HG03460 (cell line): Measurements from ENCODE around the gene RSBN1L.
"Not testable (repeated sequence)": the region's sequence is repeated elsewhere in the genome, so short reads cannot be mapped to it uniquely, and the experiment has no call there.

Experiments used
- ATAC-seq: cut with Tn5 transposase; IDR thresholded peaks from one replicate; pipeline ENCODE4 v1.9.1; 2021; ENCODE audit not compliant: unreplicated experiment

RSBN1L gene

DNA sequence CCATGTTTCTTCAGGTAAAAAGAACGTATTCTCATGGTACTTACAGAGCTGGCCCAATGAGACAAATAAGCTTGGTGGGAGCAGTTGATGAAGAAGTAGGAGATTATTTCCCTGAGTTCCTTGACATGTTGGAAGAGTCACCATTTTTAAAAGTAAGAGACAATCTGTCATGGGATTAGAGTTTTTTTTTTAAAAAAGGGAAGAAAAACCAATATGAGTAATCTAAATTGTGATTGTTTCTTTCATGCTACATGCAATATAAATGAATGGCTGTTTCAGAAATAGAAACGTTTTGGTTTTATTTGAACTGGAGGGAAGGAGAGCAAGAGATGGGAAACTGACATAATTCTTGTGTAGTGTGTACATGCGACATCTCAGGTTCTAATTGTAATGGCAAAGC lies 69.2 kb downstream of the RSBN1L start:
- ATAC-seq = no peak

DNA sequence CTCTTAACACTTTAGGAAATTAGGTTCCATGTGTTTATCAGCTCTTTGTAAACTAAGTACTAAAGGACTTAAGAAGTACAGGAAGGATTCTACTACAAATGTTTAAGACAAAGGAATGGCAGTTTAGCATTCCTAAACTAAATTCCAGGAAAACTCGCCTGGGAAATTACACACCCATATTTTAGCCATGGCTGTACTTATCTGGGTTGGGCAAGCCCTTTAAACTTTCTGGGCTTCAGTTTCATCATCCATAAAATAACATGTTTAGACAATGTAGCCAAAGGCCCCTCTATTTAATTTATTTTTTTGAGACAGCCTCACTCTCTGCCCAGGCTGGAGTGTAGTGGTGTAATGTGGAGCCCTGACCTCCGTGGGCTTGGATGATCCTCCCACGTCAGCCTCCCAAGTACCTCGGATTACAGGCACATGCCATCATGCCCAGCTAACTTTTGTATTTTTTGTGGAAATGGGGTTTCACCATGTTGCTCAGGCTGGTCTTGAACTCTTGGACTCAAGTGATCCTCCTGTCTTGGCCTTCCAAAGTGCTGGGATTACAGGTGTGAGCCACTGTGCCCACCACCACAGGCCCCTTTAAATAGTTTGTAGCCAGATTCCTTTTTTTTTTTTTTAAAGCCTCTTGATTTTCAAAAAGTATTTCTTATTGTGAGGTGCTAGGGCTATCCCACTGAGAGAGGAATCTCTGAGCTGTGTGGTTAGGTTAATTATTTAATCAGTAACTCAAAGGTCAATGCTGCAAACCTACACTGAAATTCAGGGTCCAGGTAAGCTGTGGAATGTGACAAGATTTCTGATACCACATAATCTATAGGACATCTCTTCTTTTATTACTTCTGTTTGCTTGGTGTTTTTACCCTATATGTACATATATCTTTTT lies 69.9 kb downstream of the RSBN1L start:
- ATAC-seq = no peak

DNA sequence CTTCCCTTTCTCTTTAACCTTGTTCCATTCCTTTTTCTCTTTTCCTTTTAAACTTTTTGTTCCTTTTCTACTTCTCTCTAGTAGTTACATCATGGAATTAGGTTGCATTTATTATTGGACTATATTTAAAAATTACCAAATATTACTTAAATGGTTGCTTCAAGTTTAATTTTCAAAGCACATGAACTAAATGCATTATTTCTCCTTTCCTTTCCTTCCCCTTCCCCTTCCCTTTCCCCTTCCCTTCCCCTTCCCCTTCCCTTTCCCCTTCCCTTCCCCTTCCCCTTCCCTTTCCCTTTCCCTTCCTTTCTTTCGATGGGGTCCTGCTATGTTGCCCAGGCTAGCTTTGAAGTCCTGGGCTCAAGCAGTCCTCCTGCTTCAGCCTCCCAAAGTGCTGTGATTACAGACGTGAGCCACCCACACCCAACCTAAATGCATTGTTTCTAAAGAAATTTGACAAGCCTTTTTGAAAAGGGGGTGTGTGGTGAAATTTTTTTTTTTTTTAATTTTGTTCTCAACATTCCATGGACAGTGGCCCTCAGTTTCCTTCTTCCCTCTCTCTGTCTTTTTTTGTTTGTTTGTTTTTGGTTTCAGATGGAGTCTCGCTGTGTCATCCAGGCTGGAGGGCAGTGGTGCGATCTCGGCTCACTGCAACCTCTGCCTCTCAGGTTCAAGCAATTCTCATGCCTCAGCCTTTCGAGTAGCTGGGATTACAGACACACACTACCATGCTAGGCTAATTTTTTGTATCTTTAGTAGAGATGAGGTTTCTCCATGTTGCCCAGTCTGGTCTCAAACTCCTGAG lies 70.7 kb downstream of the RSBN1L start:
- ATAC-seq = no peak

DNA sequence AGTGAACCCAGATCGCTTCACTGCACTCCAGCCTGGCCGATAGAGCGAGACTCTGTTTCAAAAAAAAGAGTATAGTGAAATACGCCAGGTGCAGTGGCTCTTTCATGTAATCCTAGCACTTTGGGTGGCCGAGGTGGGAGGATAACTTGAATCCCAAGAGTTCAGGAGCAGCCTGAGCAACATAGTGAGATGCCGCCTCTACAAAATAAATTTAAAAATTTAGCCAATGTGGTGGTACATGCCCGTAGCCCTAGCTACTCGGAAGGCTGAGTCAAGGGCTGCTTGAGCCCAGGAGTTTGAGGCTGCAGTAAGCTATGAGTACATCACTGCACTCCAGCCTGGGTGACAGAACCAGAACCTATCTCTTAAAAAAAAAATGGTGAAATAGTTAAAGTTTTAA lies 74.1 kb downstream of the RSBN1L start:
- no peak for ATAC-seq

DNA sequence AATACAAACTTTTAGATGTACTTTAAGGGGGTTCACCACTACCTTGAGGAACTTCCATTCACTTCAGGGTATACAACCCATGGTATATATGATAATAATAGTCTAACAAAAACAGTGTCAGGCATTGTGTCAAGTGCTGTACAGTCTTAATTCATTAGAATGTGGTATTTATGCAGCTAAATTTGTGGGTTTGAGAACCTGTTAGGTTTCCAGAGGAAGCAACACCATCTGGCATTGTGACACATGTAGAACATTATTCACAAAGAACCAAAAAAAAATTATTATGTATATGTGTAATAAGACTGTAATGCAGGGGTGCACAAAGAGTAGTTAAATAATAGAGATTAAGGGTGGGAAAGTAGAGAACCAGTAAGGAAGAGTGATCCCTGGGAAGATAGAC lies 75.6 kb downstream of the RSBN1L start:
- no peak for ATAC-seq

DNA sequence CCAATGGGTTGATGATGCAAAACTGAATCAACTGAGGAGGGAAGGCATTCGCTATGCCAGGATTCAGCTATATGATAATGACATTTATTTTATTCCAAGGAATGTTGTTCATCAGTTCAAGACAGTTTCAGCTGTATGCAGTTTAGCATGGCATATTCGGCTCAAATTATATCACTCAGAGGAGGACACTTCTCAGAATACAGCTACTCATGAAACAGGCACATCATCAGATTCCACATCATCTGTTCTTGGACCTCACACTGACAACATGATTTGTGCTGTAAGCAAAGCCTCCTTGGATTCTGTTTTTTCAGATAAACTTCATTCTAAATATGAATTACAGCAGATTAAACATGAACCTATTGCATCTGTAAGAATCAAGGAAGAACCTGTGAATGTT lies 82.3 kb downstream of the RSBN1L start:
- ATAC-seq = no peak

DNA sequence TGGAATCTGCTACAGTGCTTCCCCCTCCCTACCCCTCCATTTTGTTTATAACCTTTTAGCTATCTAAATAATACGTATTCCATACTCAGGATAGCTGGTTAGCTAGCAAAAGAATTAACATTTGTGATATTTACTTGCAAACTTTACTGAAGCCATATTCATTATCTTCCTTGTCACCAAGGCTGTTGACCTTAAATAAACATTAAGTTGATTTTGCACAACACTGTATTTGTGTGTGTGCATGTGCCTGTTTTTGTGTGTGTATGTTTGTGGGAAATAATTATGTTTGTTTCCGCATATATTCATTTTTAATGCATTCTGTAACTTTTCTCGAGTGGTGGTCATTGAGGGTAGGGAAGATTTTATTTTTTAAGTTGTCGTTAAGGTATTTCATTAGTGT lies 86.1 kb downstream of the RSBN1L start:
- no peak for ATAC-seq

DNA sequence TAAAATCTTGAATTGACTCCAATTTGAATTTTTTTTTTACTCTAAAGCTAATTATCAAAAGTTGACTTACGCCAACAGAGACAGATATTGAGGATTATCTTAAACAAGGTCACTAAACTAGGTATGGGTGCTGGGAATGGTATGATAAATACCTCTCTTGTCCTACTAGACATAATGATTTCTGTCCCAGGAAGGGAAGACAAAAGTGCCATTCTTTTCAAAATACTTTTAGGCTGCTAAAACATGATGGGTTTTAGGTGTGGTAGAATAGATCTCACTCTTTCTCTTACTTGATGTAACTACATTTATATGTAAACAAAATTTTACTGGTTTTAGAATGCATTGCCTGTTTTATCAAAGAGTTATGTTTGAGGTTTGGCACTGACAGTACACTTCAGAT lies 86.9 kb downstream of the RSBN1L start:
- ATAC-seq = no peak

DNA sequence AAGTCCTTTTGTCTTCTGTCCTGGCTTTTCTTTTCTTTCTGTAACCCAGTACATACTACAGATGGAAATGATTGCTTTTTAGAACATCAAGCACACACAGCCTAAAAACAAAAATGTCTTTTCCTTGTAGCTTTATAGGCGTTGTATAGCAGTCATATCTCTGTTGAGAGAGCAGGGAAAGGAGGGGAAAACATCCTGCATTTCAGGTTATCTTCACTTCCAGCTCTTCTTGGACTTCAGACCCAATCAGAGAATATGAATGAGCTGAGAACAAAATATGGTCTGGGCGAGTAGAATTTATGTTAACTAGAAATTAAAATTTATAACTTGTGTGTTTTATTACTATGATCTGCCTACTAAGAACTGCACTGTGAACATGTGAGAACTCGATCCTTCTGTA lies 87.3 kb downstream of the RSBN1L start:
- ATAC-seq = no peak

DNA sequence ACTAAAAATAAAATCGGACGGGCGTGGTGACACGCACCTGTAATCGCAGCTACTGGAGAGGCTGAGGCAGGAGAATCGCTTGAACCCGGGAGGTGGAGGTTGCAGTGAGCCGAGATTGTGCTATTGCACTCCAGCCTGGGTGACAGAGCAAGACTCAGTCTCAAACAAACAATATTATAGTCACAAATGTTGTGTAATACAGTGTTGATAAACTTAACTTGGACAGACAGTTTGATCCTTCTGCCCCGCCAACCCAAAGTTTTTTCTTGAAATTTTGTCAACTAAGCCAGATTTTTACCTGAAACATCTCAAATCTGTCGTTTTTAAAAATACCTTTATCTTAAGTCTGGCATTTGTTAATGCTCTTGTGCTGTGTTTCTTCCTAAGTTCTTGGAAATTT lies 88.2 kb downstream of the RSBN1L start:
- not testable (repeated sequence) for ATAC-seq

DNA sequence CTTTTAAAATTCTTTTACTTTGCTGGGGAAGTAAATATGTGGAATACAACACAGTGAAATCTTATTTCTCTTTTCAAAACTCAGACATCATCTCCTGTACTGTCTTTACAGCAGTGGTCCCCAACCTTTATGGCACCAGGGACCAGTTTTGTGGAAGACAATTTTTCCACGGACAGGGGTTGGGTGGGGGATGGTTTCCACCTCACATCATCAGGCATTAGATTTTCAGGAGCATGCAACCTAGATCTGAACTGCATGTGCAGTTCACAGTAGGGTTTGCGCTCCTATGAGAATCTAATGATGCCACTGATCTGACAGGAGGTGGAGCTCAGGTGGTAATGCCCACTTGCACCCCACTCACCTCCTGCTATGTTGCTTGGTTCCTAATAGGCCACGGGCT lies 89.8 kb downstream of the RSBN1L start:
- ATAC-seq = no peak

DNA sequence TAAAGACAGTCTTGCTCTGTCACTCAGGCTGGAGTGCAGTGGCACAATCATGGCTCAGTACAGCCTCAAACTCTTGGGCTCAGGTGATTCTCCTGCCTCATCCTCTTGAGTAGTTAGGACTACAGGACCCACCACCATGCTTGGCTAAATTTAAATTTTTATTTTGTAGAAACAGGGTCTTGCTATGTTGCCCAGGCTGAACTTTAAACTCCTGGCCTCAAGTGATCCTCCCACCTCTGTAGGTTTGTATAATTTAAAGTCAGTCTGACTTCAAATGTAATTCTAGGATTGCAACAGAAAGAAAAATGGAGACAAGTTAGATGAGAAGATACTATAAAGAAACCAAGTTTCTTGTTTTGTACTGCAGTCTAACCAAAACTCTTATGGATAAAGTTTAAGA lies 90.5 kb downstream of the RSBN1L start:
- no peak for ATAC-seq

DNA sequence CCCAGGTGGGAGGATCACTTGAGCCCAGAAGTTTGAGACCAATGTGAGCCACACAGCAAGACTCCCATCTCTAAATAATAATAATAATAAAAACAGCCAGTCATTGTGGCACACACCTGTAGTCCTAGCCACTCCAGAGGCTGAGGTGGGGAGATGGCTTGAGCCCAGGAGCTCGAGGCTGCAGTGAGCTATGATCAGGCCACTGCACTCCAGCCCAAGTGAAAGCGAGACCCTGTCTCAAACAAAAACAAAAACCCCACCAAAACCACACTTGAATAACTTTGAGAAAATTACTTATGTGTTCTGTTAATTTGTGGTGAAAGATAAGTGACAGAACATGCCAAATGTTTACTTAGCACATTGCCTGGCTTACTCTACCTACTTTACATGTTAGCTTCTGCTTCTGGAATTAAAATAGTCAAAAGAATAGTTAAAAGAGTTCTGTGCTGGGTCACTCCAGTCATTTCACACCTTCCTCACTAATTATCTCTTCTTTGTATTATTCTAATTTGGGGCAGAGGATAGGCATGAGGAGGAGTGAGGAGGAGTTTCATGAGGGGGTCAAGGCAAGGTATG lies 92.2 kb downstream of the RSBN1L start:
- ATAC-seq = peak; percentile 36

DNA sequence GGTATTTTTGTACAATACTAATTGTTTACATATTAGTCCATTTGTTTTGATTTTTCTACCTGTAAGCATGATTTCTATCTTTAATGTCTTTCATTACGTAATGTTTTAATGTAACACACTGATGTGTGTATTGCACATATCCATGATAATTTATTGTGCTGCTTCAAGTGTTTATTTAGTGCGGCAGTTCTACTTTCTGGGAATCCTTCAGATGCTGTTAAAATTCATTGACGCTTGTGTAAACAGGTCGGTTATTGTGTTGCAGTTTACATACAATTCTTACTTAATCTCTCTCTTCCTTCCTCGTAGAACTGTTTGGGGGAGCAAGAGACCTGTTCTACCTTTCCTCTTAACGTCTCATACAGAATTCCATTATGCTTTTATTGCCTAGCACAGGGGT lies 95.1 kb downstream of the RSBN1L start:
- ATAC-seq = no peak

DNA sequence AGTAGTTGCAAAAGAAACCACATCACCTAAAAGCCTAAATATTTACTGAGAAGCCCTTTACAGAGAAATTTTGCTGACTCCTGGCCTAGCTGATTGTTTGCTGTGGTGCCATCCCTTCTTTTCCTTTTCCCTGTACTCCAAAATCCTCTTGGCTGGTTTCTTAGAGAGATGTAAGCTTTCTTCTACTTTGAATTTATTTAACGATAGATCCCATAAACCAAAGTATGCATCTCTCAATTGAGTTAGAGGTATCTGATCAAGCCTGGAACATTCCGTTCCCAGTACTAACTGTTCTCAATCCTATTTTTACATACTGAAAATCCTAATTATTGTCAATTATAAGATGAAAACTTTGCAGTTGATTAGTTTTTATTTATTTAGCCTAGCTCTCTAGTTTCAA lies 95.7 kb downstream of the RSBN1L start:
- ATAC-seq = no peak

DNA sequence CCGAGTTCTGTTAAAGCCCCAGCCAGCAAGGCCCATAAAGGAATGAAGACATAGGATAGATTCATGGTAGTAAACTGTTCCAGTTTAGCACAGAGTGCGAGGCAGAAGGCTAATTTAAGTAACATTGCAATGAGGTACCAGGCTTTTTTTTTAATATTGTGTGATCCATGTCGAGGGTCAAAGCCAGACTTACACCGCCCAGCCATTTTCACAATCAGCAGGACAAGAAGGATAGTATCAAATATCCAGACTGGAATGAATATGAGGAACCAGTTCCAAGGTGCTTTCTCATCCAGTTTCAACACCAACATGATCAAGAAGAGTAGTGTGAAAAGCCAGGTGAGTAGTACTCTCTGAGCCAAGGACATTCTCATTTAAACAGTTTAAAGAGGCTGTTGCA lies 97.7 kb downstream of the RSBN1L start:
- no peak for ATAC-seq

DNA sequence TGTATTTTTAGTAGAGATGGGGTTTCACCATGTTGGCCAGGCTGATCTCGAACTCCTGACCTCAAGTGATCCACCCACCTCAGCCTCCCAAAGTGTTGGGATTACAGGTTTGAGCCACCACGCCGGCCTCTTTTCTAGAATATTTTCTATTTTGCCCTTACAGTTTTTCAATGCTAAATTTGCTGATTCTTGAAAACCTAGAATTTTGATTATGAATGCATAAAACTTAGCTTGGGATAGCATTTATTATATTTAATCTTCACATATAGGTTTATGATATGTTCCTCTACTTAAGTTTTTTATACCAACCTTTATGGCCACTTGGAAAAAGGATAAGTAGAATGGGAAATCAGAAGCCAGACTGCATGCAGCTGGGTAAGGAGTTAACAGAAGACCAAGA lies 99.8 kb downstream of the RSBN1L start:
- ATAC-seq = no peak

DNA sequence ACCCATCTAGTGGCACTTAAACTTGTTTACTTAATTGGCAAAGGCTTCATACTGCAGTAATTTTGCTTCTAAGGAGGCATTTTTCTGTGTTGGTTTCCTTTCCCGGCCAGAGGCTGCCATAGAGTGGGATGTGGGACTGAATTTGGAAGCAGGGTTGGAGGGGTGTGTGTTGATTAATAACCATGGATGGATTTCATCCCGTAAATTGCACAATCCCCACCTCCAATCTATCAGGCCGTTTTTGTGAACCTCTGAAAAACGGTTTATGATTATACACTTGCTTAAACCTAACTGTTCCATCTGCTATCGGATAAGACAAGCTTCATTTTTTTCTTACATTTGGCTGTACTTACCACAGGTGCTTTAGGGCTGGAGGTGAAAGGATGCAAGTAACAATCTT lies 100.7 kb downstream of the RSBN1L start:
- ATAC-seq = no peak

DNA sequence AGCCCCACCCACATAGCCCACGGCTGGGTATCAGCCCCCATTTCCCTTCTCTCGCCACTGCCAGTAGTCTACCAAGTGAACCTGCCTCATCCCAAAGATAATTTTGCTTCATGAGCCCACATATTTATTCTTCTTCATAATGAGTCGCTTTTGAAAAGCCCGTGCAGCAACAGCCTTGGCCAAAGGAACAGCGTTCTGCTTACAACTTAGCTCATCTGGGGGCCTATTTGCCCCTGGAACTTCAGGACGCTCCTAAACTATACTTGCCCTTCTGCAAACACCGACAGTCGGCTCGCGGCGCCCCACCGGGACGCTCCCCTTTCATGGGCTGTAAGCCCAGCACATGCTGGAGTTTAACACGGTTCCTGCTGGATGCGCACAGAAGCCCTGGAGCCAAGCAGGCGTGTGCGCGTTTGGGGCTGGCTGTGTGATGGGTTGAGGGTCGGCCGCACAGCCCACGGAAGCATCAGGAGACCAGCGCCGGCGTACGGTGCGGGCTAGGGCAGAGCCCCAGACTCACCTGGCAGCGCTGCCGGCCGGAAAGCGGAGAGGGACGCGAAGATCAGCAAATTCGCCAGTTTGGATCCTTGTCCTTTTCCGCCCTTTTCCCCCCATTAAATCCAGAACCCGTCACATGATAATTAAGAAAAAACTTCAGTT lies 101.6 kb downstream of the RSBN1L start:
- ATAC-seq = peak; percentile 23

DNA sequence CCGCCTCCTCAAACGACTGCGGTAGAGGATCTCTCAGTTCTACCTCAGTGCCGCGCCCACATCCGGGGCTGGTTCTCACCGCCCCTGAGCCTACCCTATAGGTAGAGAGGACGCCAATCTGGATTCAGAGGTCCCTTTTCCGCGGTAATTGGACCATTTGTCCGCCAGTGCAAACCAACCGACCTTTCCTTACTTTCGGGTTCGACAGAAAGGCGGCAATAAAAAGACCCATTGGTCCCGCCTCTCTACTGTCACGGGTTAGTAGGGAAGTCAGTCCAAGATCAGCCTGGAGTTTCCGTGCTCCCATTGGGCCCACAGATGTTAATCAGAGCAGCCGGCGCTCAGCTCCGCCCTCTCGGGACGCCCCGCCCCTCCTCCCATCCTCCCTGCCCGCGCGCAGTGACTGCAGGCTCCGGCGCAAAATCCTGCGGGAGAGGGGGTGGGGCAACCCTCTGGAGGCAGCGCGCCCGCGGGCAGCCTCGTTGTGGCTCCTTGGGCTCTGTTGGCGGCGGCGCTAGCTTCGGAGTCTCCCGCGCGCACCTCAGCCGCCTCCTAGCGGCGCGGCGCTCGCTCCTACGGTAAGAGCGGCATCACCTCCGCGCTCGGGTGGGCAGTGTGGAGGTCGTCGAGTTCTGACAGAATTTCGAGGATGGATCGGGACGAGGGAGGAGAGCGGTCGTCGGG lies 102.3 kb downstream of the RSBN1L start, which contains the start of the genes PHTF2 and TMEM60:
Gene PHTF2 (plus strand): TSS at position 380 of the 684 bp plus-strand sequence.
Gene TMEM60 (minus strand): TSS at position 41 of the 684 bp plus-strand sequence. CDS start 4,061 bp downstream, outside the sequence.
- ATAC-seq = peak; percentile 91
